ENCODE results near the gene SFTPB. TPM values are rescaled to one million over a fixed set of nuclear protein-coding genes. Genes with fewer than 3 reads are reported as not detected.
A peak's percentile ranks its signal among the peaks of the same experiment; 100 is the strongest.
"Not testable (repeated sequence)": the region's sequence is repeated elsewhere in the genome, so short reads cannot be mapped to it uniquely, and the experiment has no call there.

SFTPB gene
- total RNA-seq (not detected), polyA plus RNA-seq (not detected)

GRCh38 chr2:85668009-85668856, at the start of gene SFTPB:
TSS of gene SFTPB (minus strand) at chr2:85668199. CDS start at chr2:85668183, 16 bp downstream.
- H3K4me1 Mint-ChIP-seq: peaks cover 0 to 3% (median 0%) of the 10 kb centered on the region in 4 donors
- peaks cover 0 to 2% (median 0%) of the 10 kb centered on the region in 7 donors for H3K9me3 Mint-ChIP-seq
- H3K4me3 Mint-ChIP-seq: no peak within 1 kb of the TSS
- Histone ChIP-seq H3K9me3 (ENCODE audit: control insufficient read depth in 2 of 2, low read length in 2 of 2) (no peaks in the 10 kb centered on the region), H3K27me3 (ENCODE audit: control insufficient read depth, insufficient read depth, low read length) (no peaks in the 10 kb centered on the region), H3K27ac (ENCODE audit: insufficient read depth, low read length, poor library complexity, severe bottlenecking) (no peak within 1 kb of the TSS), H3K36me3 (ENCODE audit: control insufficient read depth, insufficient read depth, low read length) (no peaks in the 10 kb centered on the region), H3K4me3 (ENCODE audit: low read depth, low read length) (no peak within 1 kb of the TSS), H3K4me1 (ENCODE audit: control insufficient read depth, insufficient read depth, low read length, poor library complexity, severe bottlenecking) (no peaks in the 10 kb centered on the region)
- DNase-seq (no peak), ATAC-seq (ENCODE audit: low read depth in 2 of 2) (no peak)
- no peaks in the 10 kb centered on the region for H3K36me3 Mint-ChIP-seq
- peak within 1 kb of the TSS in 1 of 3 donors; percentile 33 for H3K27ac Mint-ChIP-seq
- H3K27me3 Mint-ChIP-seq: peaks cover 11% of the 10 kb centered on the region

GRCh38 chr2:85717308-85718008, 49.5 kb upstream of the SFTPB start:
- no peak overlapping the region for H3K27ac ChIP-seq (ENCODE audit: insufficient read depth, low read length, poor library complexity, severe bottlenecking)
- no peak overlapping the region for H3K4me3 ChIP-seq (ENCODE audit: low read depth, low read length)
- H3K9me3 ChIP-seq (ENCODE audit: control insufficient read depth in 2 of 2, low read length in 2 of 2): no peaks in the 10 kb centered on the region
- peak overlapping the region in 1 of 3 donors; percentile 44 for H3K27ac Mint-ChIP-seq
- no peaks in the 10 kb centered on the region for H3K9me3 Mint-ChIP-seq
- no peaks in the 10 kb centered on the region for H3K4me1 ChIP-seq (ENCODE audit: control insufficient read depth, insufficient read depth, low read length, poor library complexity, severe bottlenecking)
- no peak for ATAC-seq (ENCODE audit: low read depth in 2 of 2)
- H3K4me3 Mint-ChIP-seq: no peak overlapping the region
- H3K36me3 Mint-ChIP-seq: peaks cover 4% of the 10 kb centered on the region
- peaks cover 5% of the 10 kb centered on the region for H3K27me3 ChIP-seq (ENCODE audit: control insufficient read depth, insufficient read depth, low read length)
- peaks cover 29% of the 10 kb centered on the region for H3K27me3 Mint-ChIP-seq
- H3K4me1 Mint-ChIP-seq: peaks cover 0 to 14% (median 4%) of the 10 kb centered on the region in 4 donors
- H3K36me3 ChIP-seq (ENCODE audit: control insufficient read depth, insufficient read depth, low read length): no peaks in the 10 kb centered on the region
- DNase-seq: no peak

- peaks cover 4% of the 10 kb centered on the region for H3K36me3 Mint-ChIP-seq
- no peaks in the 10 kb centered on the region for H3K9me3 Mint-ChIP-seq
- peaks cover 29% of the 10 kb centered on the region for H3K27me3 Mint-ChIP-seq
- peaks cover 0 to 14% (median 4%) of the 10 kb centered on the region in 4 donors for H3K4me1 Mint-ChIP-seq
- no peaks in the 10 kb centered on the region for H3K4me1 ChIP-seq (ENCODE audit: control insufficient read depth, insufficient read depth, low read length, poor library complexity, severe bottlenecking)
- H3K4me3 ChIP-seq (ENCODE audit: low read depth, low read length): no peak overlapping the region
- H3K27me3 ChIP-seq (ENCODE audit: control insufficient read depth, insufficient read depth, low read length): peaks cover 5% of the 10 kb centered on the region
- H3K4me3 Mint-ChIP-seq: no peak overlapping the region
- H3K27ac Mint-ChIP-seq: peak overlapping the region in 1 of 3 donors; percentile 17
- no peak for ATAC-seq (ENCODE audit: low read depth in 2 of 2)
- H3K27ac ChIP-seq (ENCODE audit: insufficient read depth, low read length, poor library complexity, severe bottlenecking): no peak overlapping the region
- H3K36me3 ChIP-seq (ENCODE audit: control insufficient read depth, insufficient read depth, low read length): no peaks in the 10 kb centered on the region
- DNase-seq: peak in 1 of 3 donors; percentile 14
- H3K9me3 ChIP-seq (ENCODE audit: control insufficient read depth in 2 of 2, low read length in 2 of 2): no peaks in the 10 kb centered on the region
Measured at GRCh38 chr2:85716346-85716914, 48.4 kb upstream of the SFTPB start.

GRCh38 chr2:85714841-85715240, 46.8 kb upstream of the SFTPB start:
- Mint-ChIP-seq H3K27ac (peak overlapping the region in 1 of 3 donors; percentile 14), H3K36me3 (no peaks in the 10 kb centered on the region), H3K4me3 (no peak overlapping the region), H3K27me3 (peaks cover 18% of the 10 kb centered on the region), H3K9me3 (no peaks in the 10 kb centered on the region), H3K4me1 (peaks cover 0 to 14% (median 4%) of the 10 kb centered on the region in 4 donors)
- DNase-seq (peak in 1 of 3 donors; percentile 77), ATAC-seq (ENCODE audit: low read depth in 2 of 2) (peak; percentile 22 to 45)
- Histone ChIP-seq H3K4me3 (ENCODE audit: low read depth, low read length) (no peak overlapping the region), H3K9me3 (ENCODE audit: control insufficient read depth in 2 of 2, low read length in 2 of 2) (no peaks in the 10 kb centered on the region), H3K36me3 (ENCODE audit: control insufficient read depth, insufficient read depth, low read length) (no peaks in the 10 kb centered on the region), H3K27me3 (ENCODE audit: control insufficient read depth, insufficient read depth, low read length) (no peaks in the 10 kb centered on the region), H3K4me1 (ENCODE audit: control insufficient read depth, insufficient read depth, low read length, poor library complexity, severe bottlenecking) (no peaks in the 10 kb centered on the region), H3K27ac (ENCODE audit: insufficient read depth, low read length, poor library complexity, severe bottlenecking) (no peak overlapping the region)

DNA sequence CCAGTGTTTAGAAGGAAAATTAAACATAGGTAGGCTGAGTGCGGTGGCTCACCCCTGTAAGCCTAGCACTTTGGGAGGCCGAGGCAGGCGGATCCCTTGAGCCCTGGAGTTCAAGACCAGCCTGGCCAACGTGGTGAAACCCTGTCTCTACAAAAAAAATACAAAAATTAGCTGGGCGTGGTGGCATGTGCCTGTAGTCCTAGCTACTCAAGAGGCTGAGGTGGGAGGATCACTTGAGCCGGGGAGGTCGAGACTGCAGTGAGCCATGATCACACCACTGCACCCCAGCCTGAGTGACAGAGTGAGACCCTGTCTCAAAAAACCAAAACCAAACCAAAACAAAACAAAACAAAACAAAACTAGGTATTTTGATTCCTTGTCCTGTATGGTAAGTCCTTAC, 46.4 kb upstream of the SFTPB start:
- Mint-ChIP-seq H3K27me3 (peaks cover 21% of the 10 kb centered on the region), H3K27ac (peak overlapping the region in 2 of 3 donors; percentile 7 to 14), H3K4me1 (peaks cover 0 to 14% (median 4%) of the 10 kb centered on the region in 4 donors)
- H3K4me3 ChIP-seq (ENCODE audit: low read depth, low read length); H3K27ac ChIP-seq (ENCODE audit: insufficient read depth, low read length, poor library complexity, severe bottlenecking); ATAC-seq (ENCODE audit: low read depth in 2 of 2); H3K36me3 Mint-ChIP-seq; H3K4me3 Mint-ChIP-seq; DNase-seq; H3K9me3 Mint-ChIP-seq; H3K9me3 ChIP-seq (ENCODE audit: control insufficient read depth in 2 of 2, low read length in 2 of 2); H3K36me3 ChIP-seq (ENCODE audit: control insufficient read depth, insufficient read depth, low read length); H3K4me1 ChIP-seq (ENCODE audit: control insufficient read depth, insufficient read depth, low read length, poor library complexity, severe bottlenecking); H3K27me3 ChIP-seq (ENCODE audit: control insufficient read depth, insufficient read depth, low read length): not testable (repeated sequence)

DNA sequence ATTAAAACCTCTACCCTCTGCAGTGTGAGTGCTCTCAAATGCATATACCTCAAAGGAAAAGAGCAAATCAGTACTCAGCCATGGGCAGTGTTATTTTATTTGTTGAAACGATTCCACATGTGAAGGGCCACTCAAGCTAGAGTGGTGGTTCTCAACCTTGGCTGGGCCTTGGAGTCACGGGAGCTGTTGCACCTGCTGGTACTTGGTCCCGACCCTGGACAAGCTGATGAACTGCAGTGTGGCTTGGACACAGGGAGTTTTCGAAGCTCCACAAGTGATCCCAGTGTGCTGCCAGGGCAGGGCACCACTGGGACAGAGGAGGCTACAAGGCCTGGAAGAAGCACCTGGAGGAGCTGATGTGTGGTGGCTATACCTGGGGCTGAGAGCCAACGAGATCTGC, 45.8 kb upstream of the SFTPB start:
- ATAC-seq (ENCODE audit: low read depth in 2 of 2) (no peak), DNase-seq (no peak)
- no peaks in the 10 kb centered on the region for H3K36me3 Mint-ChIP-seq
- Histone ChIP-seq H3K4me1 (ENCODE audit: control insufficient read depth, insufficient read depth, low read length, poor library complexity, severe bottlenecking) (no peaks in the 10 kb centered on the region), H3K4me3 (ENCODE audit: low read depth, low read length) (no peak overlapping the region), H3K36me3 (ENCODE audit: control insufficient read depth, insufficient read depth, low read length) (no peaks in the 10 kb centered on the region), H3K27me3 (ENCODE audit: control insufficient read depth, insufficient read depth, low read length) (no peaks in the 10 kb centered on the region), H3K27ac (ENCODE audit: insufficient read depth, low read length, poor library complexity, severe bottlenecking) (no peak overlapping the region), H3K9me3 (ENCODE audit: control insufficient read depth in 2 of 2, low read length in 2 of 2) (no peaks in the 10 kb centered on the region)
- H3K9me3 Mint-ChIP-seq: no peaks in the 10 kb centered on the region
- H3K4me3 Mint-ChIP-seq: no peak overlapping the region
- peaks cover 22% of the 10 kb centered on the region for H3K27me3 Mint-ChIP-seq
- peaks cover 0 to 14% (median 4%) of the 10 kb centered on the region in 4 donors for H3K4me1 Mint-ChIP-seq
- H3K27ac Mint-ChIP-seq: peak overlapping the region in 2 of 3 donors; percentile 7 to 11

GRCh38 chr2:85712849-85713612, 45.0 kb upstream of the SFTPB start:
- Mint-ChIP-seq H3K4me1 (peaks cover 0 to 14% (median 4%) of the 10 kb centered on the region in 4 donors), H3K27me3 (peaks cover 23% of the 10 kb centered on the region), H3K27ac (no peak overlapping the region), H3K4me3 (no peak overlapping the region), H3K36me3 (no peaks in the 10 kb centered on the region), H3K9me3 (no peaks in the 10 kb centered on the region)
- ATAC-seq (ENCODE audit: low read depth in 2 of 2) (no peak), DNase-seq (no peak)
- Histone ChIP-seq H3K4me1 (ENCODE audit: control insufficient read depth, insufficient read depth, low read length, poor library complexity, severe bottlenecking) (no peaks in the 10 kb centered on the region), H3K27ac (ENCODE audit: insufficient read depth, low read length, poor library complexity, severe bottlenecking) (no peak overlapping the region), H3K36me3 (ENCODE audit: control insufficient read depth, insufficient read depth, low read length) (no peaks in the 10 kb centered on the region), H3K27me3 (ENCODE audit: control insufficient read depth, insufficient read depth, low read length) (no peaks in the 10 kb centered on the region), H3K4me3 (ENCODE audit: low read depth, low read length) (no peak overlapping the region), H3K9me3 (ENCODE audit: control insufficient read depth in 2 of 2, low read length in 2 of 2) (no peaks in the 10 kb centered on the region)
